GM18909 (cell line): ENCODE results near the gene MAMDC4.
"Not testable (repeated sequence)": the region's sequence is repeated elsewhere in the genome, so short reads cannot be mapped to it uniquely, and the experiment has no call there.

Source experiments
- ATAC-seq: cut with Tn5 transposase; IDR thresholded peaks from one replicate; pipeline ENCODE4 v1.9.1; 2021; ENCODE audit warnings: mild to moderate bottlenecking; ENCODE audit not compliant: unreplicated experiment, poor library complexity

MAMDC4 gene

GRCh38 chr9:136824496-136825225 is 27.5 kb upstream of the MAMDC4 start:
- no peak for ATAC-seq

GRCh38 chr9:136825295-136826187 is 26.6 kb upstream of the MAMDC4 start:
- ATAC-seq, result no peak

- no peak for ATAC-seq
These were observed 26.0 kb upstream of the MAMDC4 start for GRCh38 chr9:136826188-136826541.

GRCh38 chr9:136826703-136827582 is 25.2 kb upstream of the MAMDC4 start:
- ATAC-seq, result no peak

GRCh38 chr9:136827794-136828473 is 24.2 kb upstream of the MAMDC4 start:
- no peak for ATAC-seq

GRCh38 chr9:136828474-136829140 is 23.5 kb upstream of the MAMDC4 start:
- no peak for ATAC-seq

- ATAC-seq, result no peak
These were observed 22.7 kb upstream of the MAMDC4 start for GRCh38 chr9:136829412-136829811.

- no peak for ATAC-seq
These were observed 21.9 kb upstream of the MAMDC4 start for GRCh38 chr9:136829981-136830885.

GRCh38 chr9:136831002-136831719 is 21.0 kb upstream of the MAMDC4 start:
- ATAC-seq, result no peak

- ATAC-seq, result no peak
These were observed 20.4 kb upstream of the MAMDC4 start for GRCh38 chr9:136831720-136832104.

- no peak for ATAC-seq
These were observed 19.6 kb upstream of the MAMDC4 start for GRCh38 chr9:136832581-136832980.

GRCh38 chr9:136833381-136834048 is 18.6 kb upstream of the MAMDC4 start:
- not testable (repeated sequence) for ATAC-seq

GRCh38 chr9:136835162-136835931 is 16.8 kb upstream of the MAMDC4 start:
- no peak for ATAC-seq

GRCh38 chr9:136835932-136836904 is 15.9 kb upstream of the MAMDC4 start:
- ATAC-seq, result no peak

- ATAC-seq, result no peak
These were observed 14.8 kb upstream of the MAMDC4 start for GRCh38 chr9:136837146-136837855.
